C1 segment of cervical spinal cord (tissue), 14 donors: ENCODE data around the gene STX12.
"Not testable (repeated sequence)": the region's sequence is repeated elsewhere in the genome, so short reads cannot be mapped to it uniquely, and the experiment has no call there.

Source experiments
- DNase-seq, 14 donors: peaks; one replicate each; lab custom pipeline; 2025; lab: John Stamatoyannopoulos, UW

Gene STX12

DNA sequence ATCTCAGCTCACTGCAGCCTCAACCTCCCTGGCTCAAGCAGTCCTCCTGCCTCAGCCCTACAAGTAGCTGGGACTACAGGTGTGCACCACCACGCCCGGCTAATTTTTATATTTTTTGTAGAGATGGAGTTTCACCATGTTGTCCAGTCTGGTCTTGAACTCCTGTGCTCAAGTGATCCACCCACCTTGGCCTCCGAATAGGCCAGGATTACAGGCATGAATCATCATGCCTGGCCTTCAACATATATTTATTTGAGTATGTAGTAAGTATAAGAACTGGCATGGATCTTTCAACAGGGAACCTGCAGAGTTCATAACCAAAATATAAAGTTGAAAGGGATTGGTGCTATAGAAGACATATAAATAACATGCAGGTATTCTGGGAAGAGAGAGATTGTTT, 2.3 kb downstream of the STX12 start:
- not testable (repeated sequence) for DNase-seq

DNA sequence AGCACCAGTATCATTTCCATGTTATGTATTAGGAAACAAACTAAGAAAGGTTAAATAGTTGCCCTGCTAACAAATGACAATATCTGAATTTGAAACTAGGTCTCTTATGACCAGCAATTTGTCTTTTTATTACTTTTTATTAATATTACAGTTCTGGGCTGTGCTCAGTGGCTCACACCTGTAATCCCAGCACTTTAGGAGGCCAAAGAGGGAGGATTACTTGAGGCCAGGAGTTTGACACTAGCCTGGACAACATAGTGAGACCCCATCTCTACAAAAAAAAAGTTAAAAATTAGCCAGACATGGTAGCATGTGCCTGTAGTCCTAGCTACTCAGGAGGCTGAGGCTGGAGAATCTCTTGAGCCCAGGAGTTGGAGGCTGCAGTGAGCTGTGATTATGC, 3.3 kb downstream of the STX12 start:
- DNase-seq: not testable (repeated sequence)

DNA sequence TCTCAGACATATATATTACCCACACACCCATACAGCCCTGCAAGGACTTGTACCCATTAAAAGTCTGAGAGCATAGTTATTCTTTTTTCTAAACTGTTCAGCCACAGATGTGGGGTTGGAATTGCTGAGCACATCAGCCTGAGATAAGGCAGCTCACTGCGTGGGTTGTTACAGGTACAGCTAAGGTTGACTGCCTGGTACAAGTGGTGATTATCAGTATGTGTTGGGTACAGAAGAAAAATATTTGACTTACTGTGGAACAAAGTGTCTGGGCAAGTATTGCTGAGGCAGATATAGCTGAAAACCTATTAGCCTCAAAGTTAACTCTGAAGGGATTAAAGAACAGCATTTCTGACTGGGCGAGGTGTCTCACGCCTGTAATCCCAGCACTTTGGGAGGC, 5.0 kb downstream of the STX12 start:
- no peak for DNase-seq

DNA sequence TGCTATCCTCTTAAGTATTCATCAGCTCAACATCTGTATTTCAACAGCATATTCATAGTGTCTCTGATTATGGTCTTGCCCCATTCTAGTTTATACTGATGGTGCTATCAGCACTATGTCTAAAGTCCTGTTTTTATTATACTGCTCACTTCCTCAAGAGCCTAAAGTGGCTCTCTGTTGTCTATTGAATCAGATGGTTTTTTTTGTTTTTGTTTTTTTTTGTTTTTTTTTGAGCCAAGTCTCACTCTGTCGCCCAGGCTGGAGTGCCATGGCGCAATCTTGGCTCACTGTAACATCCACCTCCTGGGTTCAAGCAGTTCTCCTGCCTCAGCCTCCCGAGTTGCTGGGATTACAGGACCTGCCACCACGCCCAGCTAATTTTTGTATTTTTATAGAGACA, 6.1 kb downstream of the STX12 start:
- no peak for DNase-seq

DNA sequence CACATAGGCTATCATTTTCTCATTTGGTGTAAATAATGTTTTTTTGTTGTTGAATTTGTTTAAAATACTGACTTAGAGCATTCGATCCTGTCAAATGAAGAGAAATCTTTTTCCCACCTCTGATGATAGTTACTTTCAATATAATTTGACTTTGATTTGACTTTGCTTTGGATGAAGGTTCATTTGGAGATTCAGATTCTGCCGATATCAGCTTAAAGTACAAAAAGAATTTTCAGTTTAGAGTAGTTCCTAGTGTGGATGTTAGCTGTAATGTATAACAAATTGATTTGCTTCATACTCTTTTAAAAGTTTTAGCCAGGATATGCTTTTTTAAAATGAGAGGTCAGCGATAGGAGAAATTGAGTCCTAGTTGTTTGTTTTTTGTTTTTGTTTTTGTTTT, 9.9 kb downstream of the STX12 start:
- no peak for DNase-seq

DNA sequence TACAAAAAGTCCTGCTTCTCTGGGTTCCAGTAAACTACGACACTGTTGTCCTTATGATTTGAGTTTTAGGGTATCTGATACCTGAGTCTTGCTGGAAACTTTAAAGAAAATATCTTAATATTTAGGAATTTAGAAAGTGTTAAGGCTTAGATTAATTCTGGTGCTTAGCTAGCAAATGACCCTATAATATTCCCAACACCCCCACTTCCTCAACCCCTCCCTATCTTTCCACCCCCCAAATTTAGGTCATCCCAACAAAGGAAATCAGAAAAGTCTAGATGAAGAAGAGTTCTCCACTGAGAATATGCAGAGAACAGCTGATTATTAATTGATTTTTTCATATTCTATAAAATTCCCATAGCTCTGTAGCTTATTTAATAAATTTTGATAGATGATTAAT, 11.7 kb downstream of the STX12 start:
- no peak for DNase-seq

DNA sequence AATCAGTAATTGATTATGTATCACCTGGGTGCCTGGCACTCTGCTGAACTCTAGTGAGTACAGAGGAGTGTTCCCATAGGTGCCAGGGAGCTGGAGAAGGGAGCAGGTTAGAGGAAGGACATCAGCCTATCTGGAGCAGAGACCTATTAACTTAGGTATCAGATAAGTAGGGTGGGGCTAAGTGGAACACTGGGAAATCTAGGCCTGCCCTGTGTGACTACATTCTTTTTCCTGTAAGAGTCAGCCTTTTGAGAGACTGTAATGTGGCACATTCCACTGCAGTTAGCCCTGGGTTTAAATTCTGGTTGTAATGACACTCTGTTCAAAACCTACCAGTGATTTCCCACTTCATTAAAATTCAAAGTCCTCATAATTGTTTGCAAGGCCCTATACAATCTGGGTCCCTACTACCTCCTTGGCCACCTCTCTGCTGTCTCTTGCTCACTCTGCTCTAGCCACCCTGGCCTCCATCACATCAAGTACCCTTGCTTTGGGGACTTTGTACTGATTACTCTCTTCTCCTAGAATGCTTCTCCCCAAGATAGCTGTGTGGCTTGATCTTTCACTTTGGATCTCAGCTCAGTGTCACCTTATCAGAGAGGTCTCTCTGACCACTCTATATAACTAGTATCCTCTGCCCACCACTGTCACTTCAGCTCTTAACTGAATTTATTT, 12.9 kb downstream of the STX12 start:
- DNase-seq: no peak

DNA sequence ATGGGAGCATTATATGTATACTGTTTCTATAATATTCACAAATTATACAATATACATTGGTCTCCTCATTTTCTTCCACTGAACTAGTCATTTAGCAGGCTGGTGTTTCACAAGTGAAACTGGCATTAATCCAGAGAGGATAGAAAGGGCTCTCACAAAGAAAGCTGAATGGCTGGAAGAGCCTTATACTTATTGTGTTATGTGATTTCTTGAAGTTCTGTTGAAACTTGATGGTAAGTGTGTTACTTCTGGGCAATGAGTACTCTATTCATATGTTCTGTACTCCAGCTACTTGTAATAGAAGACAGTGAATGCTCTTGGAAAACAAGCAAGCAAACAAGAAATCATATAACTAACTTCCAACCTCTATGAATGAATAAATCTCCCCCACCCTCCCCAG, 14.9 kb downstream of the STX12 start:
- no peak for DNase-seq

DNA sequence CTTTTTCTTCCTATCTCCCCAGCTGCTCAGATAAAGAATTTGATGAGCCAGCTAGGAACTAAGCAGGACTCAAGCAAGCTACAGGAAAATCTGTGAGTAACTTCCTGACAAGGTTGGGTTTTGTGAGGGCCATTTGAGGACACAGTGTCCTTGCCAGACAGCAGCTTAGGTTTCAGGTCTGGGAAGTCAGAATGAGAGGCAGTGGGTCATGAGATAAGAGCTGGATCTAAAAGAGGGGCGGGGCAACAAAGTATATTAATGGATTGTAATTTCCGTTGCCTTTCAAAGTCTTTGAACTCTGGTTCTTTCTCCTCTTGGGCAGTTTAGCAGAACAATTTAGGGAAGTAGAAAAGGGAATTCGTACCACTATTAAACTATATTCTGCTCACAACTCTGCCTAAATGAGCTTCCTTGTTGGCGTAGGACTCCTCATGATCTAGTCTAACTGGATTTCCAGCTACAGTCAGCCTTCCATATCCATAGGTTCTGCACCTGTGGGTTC, 16.6 kb downstream of the STX12 start:
- no peak for DNase-seq

DNA sequence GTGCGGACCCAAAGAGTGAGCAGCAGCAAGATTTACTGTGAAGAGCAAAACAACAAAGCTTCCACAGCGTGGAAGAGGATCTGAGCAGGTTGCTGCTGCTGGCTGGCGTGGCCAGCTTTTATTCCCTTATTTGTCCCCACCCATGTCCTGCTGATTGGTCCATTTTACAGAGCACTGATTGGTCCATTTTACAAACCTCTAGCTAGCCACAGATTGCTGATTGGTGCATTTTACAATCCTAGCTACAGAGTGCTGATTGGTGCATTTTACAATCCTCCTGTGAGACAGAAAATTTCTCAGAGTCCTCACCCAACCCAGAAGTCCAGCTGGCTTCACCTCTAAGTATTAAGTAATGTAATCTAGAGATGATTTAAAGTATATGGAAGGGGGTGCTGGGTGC, 17.3 kb downstream of the STX12 start:
- not testable (repeated sequence) for DNase-seq

DNA sequence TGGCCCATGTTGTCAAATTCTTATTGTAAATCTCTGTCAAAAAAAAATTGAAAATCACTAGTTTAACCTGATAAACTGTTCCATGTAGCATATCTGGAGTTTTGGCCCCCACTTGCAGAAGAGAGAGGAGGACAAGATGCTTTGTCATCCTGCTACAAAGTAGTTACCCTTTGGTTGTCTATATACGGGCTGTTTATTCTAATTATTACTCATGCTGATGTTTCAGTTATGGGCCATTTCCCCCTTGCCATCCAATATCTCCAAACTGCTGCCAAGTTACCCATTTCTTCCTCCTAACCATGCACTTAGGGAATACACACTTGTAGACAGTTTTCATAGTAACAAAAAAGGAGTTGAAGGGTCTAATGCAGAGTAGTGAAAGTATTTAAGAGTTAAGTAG, 22.6 kb downstream of the STX12 start:
- DNase-seq: no peak

DNA sequence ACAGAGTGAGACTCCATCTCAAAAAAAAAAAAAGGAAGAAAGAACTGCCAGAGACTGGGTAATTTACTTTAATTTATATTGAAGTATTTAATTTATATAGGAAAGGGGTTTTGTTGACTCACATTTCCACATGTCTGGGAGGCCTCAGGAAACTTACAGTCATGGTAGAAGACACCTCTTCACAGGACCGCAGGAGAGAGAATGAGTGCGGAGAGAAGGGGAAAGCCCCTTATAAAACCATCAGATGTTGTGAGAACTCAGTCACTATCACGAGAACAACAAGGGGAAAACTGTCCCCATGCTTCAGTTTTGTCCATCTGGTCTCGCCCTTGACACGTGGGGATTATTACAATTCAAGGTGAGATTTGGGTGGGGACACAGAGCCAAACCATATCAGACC, 31.8 kb downstream of the STX12 start:
- DNase-seq: no peak

DNA sequence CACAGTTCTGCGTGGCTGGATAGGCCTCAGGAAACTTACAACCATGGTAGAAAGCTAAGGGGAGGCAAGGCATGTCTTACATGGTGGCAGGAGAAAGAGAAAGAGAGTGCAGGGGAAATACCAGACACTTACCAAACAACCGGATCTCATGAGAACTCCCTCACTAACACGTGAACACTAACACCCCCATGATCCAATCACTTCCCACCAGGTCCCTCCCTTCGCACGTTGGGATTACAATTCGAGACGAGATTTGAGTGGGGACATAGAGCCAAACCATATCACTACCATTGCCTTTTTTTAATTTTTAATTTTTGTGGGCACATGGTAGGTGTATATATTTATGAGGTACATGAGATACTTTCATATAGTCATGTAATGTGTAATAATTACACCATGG, 33.7 kb downstream of the STX12 start:
- DNase-seq: no peak

DNA sequence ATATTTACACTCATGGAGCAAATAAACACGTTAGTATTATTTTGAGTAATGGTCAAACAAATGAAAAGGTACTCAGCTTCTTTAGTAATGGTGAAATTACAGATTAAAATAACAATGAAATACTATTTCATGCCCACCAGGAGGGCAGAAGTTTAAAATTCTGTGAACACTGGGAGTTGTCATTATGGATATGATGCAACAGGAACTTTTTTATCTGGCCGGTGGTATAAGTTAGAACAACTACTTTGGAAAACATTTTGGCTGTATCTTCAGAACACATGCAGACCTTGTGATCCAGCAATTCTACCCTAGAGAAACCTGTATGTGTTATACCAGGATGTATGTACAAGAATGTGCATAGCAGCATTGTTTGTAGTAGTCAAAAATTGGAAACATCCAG, 34.4 kb downstream of the STX12 start:
- DNase-seq: no peak

DNA sequence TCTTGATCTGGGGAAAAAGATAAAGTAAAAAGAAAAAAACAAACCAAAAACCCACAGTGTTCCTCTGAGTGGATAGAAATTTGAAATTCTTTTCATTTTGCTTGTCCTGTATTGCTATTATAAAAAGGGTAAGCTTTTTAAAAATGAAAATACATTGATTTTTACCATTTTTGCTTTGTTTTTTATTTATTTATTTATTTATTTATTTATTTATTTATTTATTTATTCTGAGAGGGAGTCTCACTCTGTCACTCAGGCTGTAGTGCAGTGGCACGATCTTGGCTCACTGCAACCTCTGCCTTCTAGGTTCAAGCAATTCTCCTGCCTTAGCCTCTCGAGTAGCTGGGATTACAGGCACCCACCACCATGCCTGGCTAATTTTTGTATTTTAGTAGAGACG, 35.1 kb downstream of the STX12 start:
- not testable (repeated sequence) for DNase-seq

DNA sequence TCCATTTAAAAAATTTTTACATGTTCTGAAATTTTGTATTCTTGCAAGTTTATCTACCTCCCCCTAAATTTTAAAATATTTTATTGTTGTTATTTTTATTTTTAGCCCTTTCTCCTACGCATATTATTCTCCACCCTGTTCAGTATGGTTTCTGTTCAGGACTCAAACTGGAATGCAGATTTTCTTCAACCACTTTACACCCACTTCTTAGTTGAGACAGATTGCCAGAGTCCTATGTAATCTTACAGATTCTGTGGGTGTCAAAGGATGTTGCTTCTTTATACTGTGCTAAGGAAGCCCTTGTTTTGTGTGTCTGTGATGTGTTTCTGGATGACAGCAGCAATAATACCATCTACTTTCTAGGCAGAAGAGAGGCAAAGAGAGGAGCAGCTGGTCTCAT, 36.9 kb downstream of the STX12 start:
- no peak for DNase-seq

DNA sequence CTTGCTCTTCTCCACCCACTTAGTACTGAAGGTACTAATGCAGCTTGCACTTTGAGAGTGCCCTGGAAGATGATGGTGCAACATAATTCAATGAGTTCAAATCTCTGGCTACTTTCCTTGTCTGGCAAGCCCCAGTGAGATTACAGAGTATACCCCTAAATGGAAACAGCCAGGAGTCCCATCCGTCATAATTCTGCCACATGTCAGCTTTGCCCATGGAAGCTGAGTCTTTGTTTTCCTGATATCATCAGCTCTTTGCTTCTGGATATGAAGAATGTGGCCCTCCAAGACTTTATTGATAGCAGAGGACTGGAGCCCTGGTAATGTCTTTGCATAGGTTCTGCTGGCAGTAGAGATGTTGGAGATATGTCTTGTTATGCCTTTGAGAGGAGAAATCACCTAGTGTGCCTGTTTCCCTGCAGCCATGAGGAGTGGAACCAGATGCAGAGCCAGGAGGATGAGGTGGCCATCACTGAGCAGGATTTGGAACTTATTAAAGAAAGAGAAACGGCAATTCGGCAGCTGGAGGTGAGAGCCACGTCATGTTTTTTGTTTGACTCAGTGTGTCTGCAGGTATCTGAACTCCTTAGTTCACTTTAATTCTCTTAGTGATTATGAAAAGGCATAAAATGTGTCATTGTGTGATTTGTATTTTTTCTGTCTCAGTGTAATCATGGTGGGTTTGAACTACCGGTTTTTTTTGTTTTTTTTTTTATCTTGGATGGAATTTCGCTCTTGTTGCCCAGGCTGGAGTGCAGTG, 38.9 kb downstream of the STX12 start:
- DNase-seq: no peak

DNA sequence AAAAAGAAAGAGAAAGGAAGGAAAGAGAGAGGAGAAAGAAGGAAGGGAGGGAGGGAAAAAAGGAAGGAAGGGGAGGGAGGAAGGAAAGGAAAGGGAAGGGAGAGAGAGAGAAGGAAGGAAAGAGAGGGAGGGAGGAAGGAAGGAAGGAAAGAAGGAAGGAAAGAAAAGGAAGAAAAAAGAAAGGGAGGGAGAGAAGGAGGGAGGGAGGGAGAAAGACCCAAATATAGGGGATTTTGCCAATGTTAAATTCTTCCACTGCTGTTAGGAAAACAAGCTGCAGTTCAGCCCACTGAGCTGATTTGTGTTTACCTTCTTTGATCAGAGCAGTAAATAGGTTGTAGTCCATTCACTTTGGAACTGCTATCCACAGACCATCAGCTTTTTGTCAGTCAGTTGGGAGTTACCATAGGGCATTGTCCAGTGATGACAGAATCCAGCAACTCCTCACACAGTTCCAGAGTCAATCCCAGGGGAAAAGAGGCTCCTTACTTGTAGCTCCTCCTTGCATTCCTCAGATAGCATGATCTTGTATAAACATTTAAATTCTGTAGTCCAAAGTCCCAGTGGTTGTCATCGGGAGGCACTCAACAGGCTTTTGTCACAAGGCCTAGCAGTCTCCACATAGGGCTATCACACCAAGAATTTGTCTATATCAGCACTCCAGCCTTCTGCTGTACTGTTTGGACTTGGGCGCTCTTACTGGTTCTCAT, 44.1 kb downstream of the STX12 start:
- no peak for DNase-seq

DNA sequence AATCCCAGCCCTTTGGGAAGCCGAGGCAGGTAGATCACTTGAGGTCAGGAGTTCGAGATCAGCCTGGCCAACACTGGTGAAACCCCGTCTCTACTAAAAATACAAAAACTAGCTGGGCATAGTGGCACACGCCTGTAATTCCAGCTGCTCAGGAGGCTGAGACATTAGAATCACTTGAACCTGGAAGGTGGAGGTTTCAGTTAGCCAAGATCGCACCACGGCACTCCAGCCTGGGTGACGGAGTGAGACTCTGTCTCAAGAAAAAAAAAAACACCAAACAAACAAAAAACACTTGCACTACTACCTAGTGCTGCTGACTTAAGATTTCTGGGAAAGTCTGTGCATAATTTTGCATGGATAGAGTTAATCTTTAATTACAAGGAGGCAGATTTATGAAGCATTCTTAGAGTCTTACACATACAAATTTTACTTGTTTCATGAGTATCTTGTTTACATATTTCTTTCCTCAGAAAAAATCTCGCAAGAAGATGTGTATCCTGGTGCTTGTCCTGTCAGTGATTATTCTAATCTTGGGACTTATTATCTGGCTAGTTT, 48.8 kb downstream of the STX12 start:
- DNase-seq: no peak

DNA sequence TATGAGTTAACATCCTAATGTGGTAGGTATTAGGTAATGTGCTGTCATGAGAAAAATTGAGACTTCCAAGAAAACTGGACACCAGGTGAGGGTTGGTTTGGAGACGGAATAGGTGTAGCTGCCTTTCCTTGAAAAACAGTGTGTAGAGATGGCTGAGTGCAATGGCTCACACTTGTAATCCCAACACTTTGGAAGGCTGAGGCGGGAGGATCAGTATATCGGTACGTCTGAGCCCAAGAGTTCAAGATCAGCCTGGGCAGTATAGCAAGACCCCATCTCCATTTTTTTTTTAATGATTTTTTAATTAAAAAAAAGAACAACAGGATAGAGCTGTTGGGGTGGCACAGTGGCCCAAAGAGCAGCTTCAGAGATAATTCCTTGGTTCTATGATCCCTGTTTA, 50.8 kb downstream of the STX12 start:
- DNase-seq: no peak

DNA sequence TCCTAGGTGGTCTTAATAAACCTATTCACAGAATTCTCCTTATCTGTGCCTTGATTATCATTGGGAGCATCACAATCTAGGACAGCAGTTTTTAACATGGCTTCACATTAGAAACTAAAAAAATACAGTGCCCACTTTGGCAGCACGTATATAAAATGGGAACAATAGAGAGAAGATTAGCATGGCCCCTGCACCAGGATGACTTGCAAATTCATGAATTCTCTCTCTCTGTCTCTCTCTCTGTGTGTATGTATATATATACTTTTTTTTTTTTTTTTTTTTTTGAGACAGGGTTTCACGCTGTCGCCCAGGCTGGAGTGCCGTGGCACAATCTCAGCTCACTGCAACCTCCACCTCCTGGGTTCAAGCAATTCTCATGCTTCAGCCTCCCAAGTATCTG, 51.4 kb downstream of the STX12 start:
- no peak for DNase-seq

DNA sequence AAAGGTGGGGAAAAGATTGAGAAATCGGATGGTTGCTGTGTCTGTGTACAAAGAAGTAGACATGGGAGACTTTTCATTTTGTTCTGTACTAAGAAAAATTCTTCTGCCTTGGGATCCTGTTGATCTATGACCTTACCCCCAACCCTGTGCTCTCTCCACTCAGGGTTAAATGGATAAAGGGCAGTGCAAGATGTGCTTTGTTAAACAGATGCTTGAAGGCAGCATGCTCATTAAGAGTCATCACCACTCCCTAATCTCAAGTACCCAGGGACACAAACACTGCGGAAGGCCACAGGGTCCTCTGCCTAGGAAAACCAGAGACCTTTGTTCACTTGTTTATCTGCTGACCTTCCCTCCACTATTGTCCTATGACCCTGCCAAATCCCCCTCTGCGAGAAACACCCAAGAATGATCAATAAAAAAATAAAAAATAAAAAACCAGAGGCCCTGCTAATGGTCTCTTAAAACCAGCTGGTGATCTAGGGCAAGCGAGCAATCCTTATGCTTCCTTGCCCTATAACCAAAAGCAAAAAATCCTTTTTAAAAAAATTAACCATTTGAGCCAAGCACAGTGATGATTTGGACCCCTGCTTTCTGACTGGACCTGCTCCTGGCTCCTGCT, 56.4 kb downstream of the STX12 start:
- not testable (repeated sequence) for DNase-seq
